ENCODE measurements around the gene MRI1. TPM values are rescaled to one million over a fixed set of nuclear protein-coding genes. Genes with fewer than 3 reads are reported as not detected.

MRI1 gene
- total RNA-seq, 4 donors from 2014 or later = 53.0 to 90.4 (median 70.6) TPM

GRCh38 chr19:13734751-13735150 lies 29.6 kb upstream of the MRI1 start:
- Histone ChIP-seq H3K9me3 (no peaks in the 10 kb centered on the region), H3K36me3 (no peaks in the 10 kb centered on the region), H3K27ac (no peak overlapping the region), H3K4me3 (replicated peaks in 1 of 3) (no peak overlapping the region), H3K27me3 (no peaks in the 10 kb centered on the region), H3K4me1 (peaks cover 7 to 13% of the 10 kb centered on the region in 2 donors)
- no peak for DNase-seq
- WGBS, 2 donors = 95 to 100% methylated on average over 2 of the region's 2 CpGs
- no peak for TF ChIP-seq CTCF (IDR thresholded peaks at IDR 0.05)
- TF ChIP-seq POLR2A (IDR thresholded peaks at IDR 0.05) = no peak
- intact Hi-C loops (cut with DNase I) = no loop called here

GRCh38 chr19:13738073-13738472 lies 26.2 kb upstream of the MRI1 start:
- no peak for DNase-seq
- intact Hi-C loops (cut with DNase I) = no loop called here
- Histone ChIP-seq H3K4me3 (replicated peaks in 1 of 3) (no peak overlapping the region), H3K27ac (no peak overlapping the region), H3K9me3 (no peaks in the 10 kb centered on the region), H3K27me3 (no peaks in the 10 kb centered on the region), H3K36me3 (no peaks in the 10 kb centered on the region), H3K4me1 (no peaks in the 10 kb centered on the region)
- no peak for TF ChIP-seq POLR2A (IDR thresholded peaks at IDR 0.05)
- no peak for TF ChIP-seq CTCF (IDR thresholded peaks at IDR 0.05)
- 54 to 82% methylated on average over 1 of the region's 1 CpG for WGBS, 2 donors

GRCh38 chr19:13741893-13742292 lies 22.4 kb upstream of the MRI1 start:
- intact Hi-C loops (cut with DNase I) = no loop called here
- WGBS, 2 donors = 96 to 98% methylated on average over 2 of the region's 2 CpGs
- H3K27ac ChIP-seq = no peak overlapping the region

GRCh38 chr19:13742756-13743155 lies 21.6 kb upstream of the MRI1 start:
- H3K27me3 ChIP-seq = no peaks in the 10 kb centered on the region
- H3K27ac ChIP-seq = no peak overlapping the region
- no peak for DNase-seq
- H3K9me3 ChIP-seq = no peaks in the 10 kb centered on the region
- 93 to 100% methylated on average over 1 of the region's 1 CpG for WGBS, 2 donors
- no peaks in the 10 kb centered on the region for H3K4me1 ChIP-seq
- no peak overlapping the region for H3K4me3 ChIP-seq (replicated peaks in 1 of 3)
- intact Hi-C loops (cut with DNase I) = no loop called here
- no peak for TF ChIP-seq CTCF (IDR thresholded peaks at IDR 0.05)
- no peak for TF ChIP-seq POLR2A (IDR thresholded peaks at IDR 0.05)
- H3K36me3 ChIP-seq = no peaks in the 10 kb centered on the region

More at GRCh38 chr19:13741893-13742292, 22.4 kb upstream of the MRI1 start:
- Histone ChIP-seq H3K4me3 (replicated peaks in 1 of 3) (no peak overlapping the region), H3K9me3 (no peaks in the 10 kb centered on the region), H3K36me3 (no peaks in the 10 kb centered on the region), H3K27me3 (no peaks in the 10 kb centered on the region), H3K4me1 (no peaks in the 10 kb centered on the region)
- DNase-seq = no peak
- no peak for TF ChIP-seq POLR2A (IDR thresholded peaks at IDR 0.05)
- TF ChIP-seq CTCF (IDR thresholded peaks at IDR 0.05) = no peak

- H3K27ac ChIP-seq = no peak overlapping the region
- no peaks in the 10 kb centered on the region for H3K9me3 ChIP-seq
- intact Hi-C loops (cut with DNase I) = no loop called here
- no peak for TF ChIP-seq CTCF (IDR thresholded peaks at IDR 0.05)
- TF ChIP-seq POLR2A (IDR thresholded peaks at IDR 0.05) = no peak
- DNase-seq = no peak
- H3K4me3 ChIP-seq (replicated peaks in 1 of 3) = no peak overlapping the region
- peaks cover 6 to 8% of the 10 kb centered on the region in 2 donors for H3K4me1 ChIP-seq
- H3K27me3 ChIP-seq = no peaks in the 10 kb centered on the region
- H3K36me3 ChIP-seq = no peaks in the 10 kb centered on the region
Observed at GRCh38 chr19:13744174-13744573, 20.1 kb upstream of the MRI1 start.

Measured in thyroid gland (tissue), 4 donors.